IMR-90 (cell line): ENCODE measurements around the gene PSMD2. TPM values are rescaled to one million over a fixed set of nuclear protein-coding genes. Genes with fewer than 3 reads are reported as not detected.

Experiments used
- ATAC-seq: fragments of 200-7000 bp; cut with Tn5 transposase; 2 replicates; pipeline ENCODE4 v1.9.1; 2020; ENCODE audit warnings: low read depth, mild to moderate bottlenecking, moderate library complexity
- BruUV-seq: library from RNA; stranded (reverse); fragments of 400-500 nt; replicated peaks from 2 replicates; lab custom pipeline; 2021; lab: Mats Ljungman, UMichigan
- CTCF ChIA-PET: fragments of 300-600 bp; formaldehyde crosslinking; extraction: SDS; loops from one replicate; lab custom pipeline; 2021; ENCODE audit warnings: antibody characterized with exemption; lab: Yijun Ruan, JAX
- POLR2A ChIA-PET: fragments of 300-600 bp; sonication (Branson Sonifier 250); formaldehyde crosslinking; loops from one replicate; lab custom pipeline; 2022; ENCODE audit warnings: antibody characterized with exemption; ENCODE audit not compliant: unreplicated experiment; lab: Charles Lee
- DNase-seq: peaks from one replicate; pipeline ENCODE4 v3.0.0; 2013
- H2AFZ ChIP-seq: replicated peaks from 2 replicates; pipeline ENCODE3; 2013; ENCODE audit warnings: low read length, mild to moderate bottlenecking; ENCODE audit not compliant: poor library complexity
- H2AK5ac ChIP-seq: 2 replicates; pipeline ENCODE4 v1.6.1; 2013; ENCODE audit warnings: low read depth, low read length, inconsistent platforms
- H2AK9ac ChIP-seq: replicated peaks from 2 replicates; pipeline ENCODE3; 2013; ENCODE audit warnings: mild to moderate bottlenecking, low read depth, low read length, moderate library complexity; ENCODE audit not compliant: poor library complexity
- H2BK120ac ChIP-seq: 2 replicates; pipeline ENCODE4 v1.6.1; 2013; ENCODE audit warnings: low read depth, low read length, inconsistent platforms
- H2BK15ac ChIP-seq: 3 replicates; pipeline ENCODE4 v1.6.1; 2013; ENCODE audit warnings: low read depth, low read length, inconsistent platforms
- H2BK20ac ChIP-seq: 2 replicates; pipeline ENCODE4 v1.6.1; 2013; ENCODE audit warnings: low read depth, mild to moderate bottlenecking, inconsistent platforms, low read length, moderate library complexity
- H2BK5ac ChIP-seq: 2 replicates; pipeline ENCODE4 v1.6.1; 2013; ENCODE audit warnings: mild to moderate bottlenecking, low read depth, low read length, inconsistent platforms; ENCODE audit not compliant: poor library complexity, severe bottlenecking
- H3K14ac ChIP-seq: replicated peaks from 2 replicates; pipeline ENCODE4 v1.6.1; 2013; ENCODE audit warnings: low read depth, low read length, inconsistent platforms
- H3K18ac ChIP-seq: 2 replicates; pipeline ENCODE4 v1.6.1; 2013; ENCODE audit warnings: low read depth, low read length, control low read depth
- H3K23ac ChIP-seq: 2 replicates; pipeline ENCODE4 v1.6.1; 2013; ENCODE audit warnings: low read depth, low read length, inconsistent platforms
- H3K27ac ChIP-seq: 2 replicates; pipeline ENCODE4 v1.5.1; 2013; ENCODE audit warnings: mild to moderate bottlenecking, control low read depth, low read length; ENCODE audit not compliant: insufficient read depth
- H3K27me3 ChIP-seq: 2 replicates; pipeline ENCODE4 v1.6.1; 2013; ENCODE audit warnings: low read length; ENCODE audit not compliant: control insufficient read depth, insufficient read depth
- H3K36me3 ChIP-seq: 2 replicates; pipeline ENCODE4 v1.6.1; 2013; ENCODE audit warnings: low read length, mixed read lengths; ENCODE audit not compliant: control insufficient read depth, insufficient read depth
- H3K4ac ChIP-seq: 2 replicates; pipeline ENCODE4 v1.6.1; 2013; ENCODE audit warnings: low read depth, low read length, inconsistent platforms
- H3K4me1 ChIP-seq: 2 replicates; pipeline ENCODE4 v1.6.1; 2013; ENCODE audit warnings: low read length, mixed read lengths; ENCODE audit not compliant: control insufficient read depth, insufficient read depth
- H3K4me2 ChIP-seq: 2 replicates; pipeline ENCODE4 v1.6.1; 2013; ENCODE audit warnings: low read depth, mild to moderate bottlenecking, control low read depth, low read length, moderate library complexity
- H3K4me3 ChIP-seq: 2 replicates; pipeline ENCODE4 v1.5.1; 2013; ENCODE audit warnings: low read depth, mild to moderate bottlenecking, control low read depth, low read length, moderate library complexity; ENCODE audit not compliant: insufficient read depth
- H3K56ac ChIP-seq: 2 replicates; pipeline ENCODE4 v1.6.1; 2013; ENCODE audit warnings: low read length, inconsistent platforms; ENCODE audit not compliant: insufficient read depth; ENCODE audit errors: extremely low read depth
- H3K79me1 ChIP-seq, 2 experiments: 2 replicates each; pipeline ENCODE4 v1.6.1; 2013; ENCODE audit warnings: low read length in 2 of 2, inconsistent platforms in 1 of 2, low read depth in 1 of 2
- H3K9ac ChIP-seq: 2 replicates; pipeline ENCODE4 v1.6.1; 2013; ENCODE audit warnings: low read depth, low read length, control low read depth
- H3K9me1 ChIP-seq: 2 replicates; pipeline ENCODE4 v1.6.1; 2013; ENCODE audit warnings: low read length, inconsistent platforms; ENCODE audit not compliant: insufficient read depth
- H3K9me3 ChIP-seq: 2 replicates; pipeline ENCODE4 v1.6.1; 2013; ENCODE audit warnings: low read length; ENCODE audit not compliant: control insufficient read depth, insufficient read depth
- H4K20me1 ChIP-seq: 2 replicates; pipeline ENCODE4 v1.6.1; 2013; ENCODE audit warnings: low read length, inconsistent platforms; ENCODE audit not compliant: insufficient read depth
- H4K5ac ChIP-seq: 2 replicates; pipeline ENCODE4 v1.6.1; 2013; ENCODE audit warnings: mild to moderate bottlenecking, low read depth, low read length, control low read depth
- H4K8ac ChIP-seq, 2 experiments: 2 replicates each; pipeline ENCODE4 v1.6.1; 2013; ENCODE audit warnings: low read depth in 2 of 2, low read length in 2 of 2, control low read depth in 1 of 2, inconsistent platforms in 1 of 2
- H4K91ac ChIP-seq: 2 replicates; pipeline ENCODE4 v1.6.1; 2013; ENCODE audit warnings: low read depth, low read length, inconsistent platforms; ENCODE audit not compliant: insufficient read depth
- CHD1 ChIP-seq: IDR thresholded peaks from 2 replicates; pipeline ENCODE4 v1.6.1; 2012; ENCODE audit warnings: low read depth, low read length, improper control_type of control experiment
- FOS ChIP-seq: fragments of 150-350 bp; IDR thresholded peaks from 2 replicates; pipeline ENCODE4 v1.6.1; 2016; ENCODE audit warnings: low read depth, low read length
- POLR2A ChIP-seq: IDR thresholded peaks from 2 replicates; pipeline ENCODE4 v1.6.1; 2012; ENCODE audit warnings: mild to moderate bottlenecking, low read depth, low read length
- WGBS, 2 experiments: methylation state at CpG; one replicate each; pipeline versions ENCODE4 v1.1.5 to v1.1.7; 2013; ENCODE audit warnings: missing lambda C conversion rate in 2 of 2; ENCODE audit not compliant: insufficient read length in 1 of 2; ENCODE audit errors: extremely low coverage in 2 of 2; 5-methylcytosine and 5-hydroxymethylcytosine counted together
- dilution Hi-C: fragments of 300-500 bp; cut with HindIII; formaldehyde crosslinking; loops from one replicate; pipeline ENCODE4 v1.14.3; 2018; ENCODE audit warnings: low sequenced_read_pairs; ENCODE audit not compliant: unreplicated experiment
- in situ Hi-C: fragments of 300-500 bp; cut with MboI; formaldehyde crosslinking; loops from 3 replicates; pipeline ENCODE4 v1.14.3; 2019; ENCODE audit warnings: low sequenced_read_pairs, inconsistent platforms, mixed read lengths
- intact Hi-C: fragments of 100-400 bp; cut with micrococcal nuclease; formaldehyde crosslinking; loops from 2 replicates; pipeline ENCODE4 v1.10.0; 2022
- polyA plus RNA-seq, 3 experiments: library from polyadenylated mRNA; depleted of rRNA; stranded (reverse); fragments of >200 nt; gene quantifications; 2 replicates each; pipeline ENCODE4 v1.2.3, GENCODE V29; 2012; ENCODE audit warnings: low replicate concordance in 1 of 3
- total RNA-seq: library from RNA; depleted of rRNA; stranded (reverse); fragments of >200 nt; gene quantifications from 2 replicates; pipeline ENCODE4 v1.2.3, GENCODE V29; 2012

PSMD2 gene
- total and polyA plus RNA-seq, 2 of the 4 experiments (the other 2 are of a cell fraction), result 514 to 872 TPM

- dilution Hi-C loops (no loop called here), intact Hi-C loops (no loop called here), in situ Hi-C loops (no loop called here)
- Histone ChIP-seq H2BK20ac (no peak overlapping the region), H3K23ac (peak overlapping the region; percentile 96; the same call in 1 of the 2 replicates), H3K4me2 (peak overlapping the region; percentile 95), H2AK9ac (no peak overlapping the region), H2BK120ac (peak overlapping the region; percentile 64; the same call in 1 of the 2 replicates), H2BK5ac (peak overlapping the region; percentile 85), H4K91ac (no peak overlapping the region), H2AFZ (no peak overlapping the region), H2BK15ac (no peak overlapping the region), H3K9me1 (no peaks in the 10 kb centered on the region; the same call in 1 of the 2 replicates), H3K4me1 (peaks cover 2% of the 10 kb centered on the region; the same call in 1 of the 2 replicates), H3K9ac (peak overlapping the region; percentile 93), H3K56ac (no peak overlapping the region; the same call in 1 of the 2 replicates), H3K27ac (peak overlapping the region; percentile 62; the same call in 1 of the 2 replicates), H3K36me3 (peaks cover 41% of the 10 kb centered on the region), H3K18ac (no peak overlapping the region), H4K8ac (peak overlapping the region; percentile 0 to 67; a peak in 1 of 4 replicates), H3K9me3 (no peaks in the 10 kb centered on the region), H4K5ac (0 out of 2 replicates have a peak overlapping the region, but pooled peaks have one; percentile 25), H4K20me1 (peaks cover 44% of the 10 kb centered on the region), H3K27me3 (no peaks in the 10 kb centered on the region), H2AK5ac (peak overlapping the region; percentile 58; the same call in 1 of the 2 replicates), H3K4me3 (peak overlapping the region; percentile 96), H3K4ac (peak overlapping the region; percentile 76; the same call in 1 of the 2 replicates), H3K79me1 (peaks cover 27 to 49% of the 10 kb centered on the region in 2 experiments), H3K14ac (peak overlapping the region; percentile 62)
- no peak for ATAC-seq
- DNase-seq, result peak; percentile 75
- BruUV-seq, result no TSS peak
- TF ChIP-seq CHD1 (no peak), POLR2A (peak; percentile 25; the same call in 1 of the 2 replicates), FOS (peak; percentile 19; the same call in 1 of the 2 replicates)
- no CpG with 5 or more reads among the region's 3 CpGs for WGBS, 2 experiments
- ChIA-PET CTCF (no interaction called here), POLR2A (no interaction called here)
Measured at GRCh38 chr3:184300378-184300720, 1.3 kb downstream of the PSMD2 start.
